Measurements from ENCODE around the gene DDX25. TPM values are rescaled to one million over a fixed set of nuclear protein-coding genes. Genes with fewer than 3 reads are reported as not detected.
A peak's percentile ranks its signal among the peaks of the same experiment; 100 is the strongest.

DDX25 gene
- total and polyA plus RNA-seq, 2 experiments from 2014 or later, result 0.80 to 0.87 TPM

GRCh38 chr11:125922156-125922555 lies 17.8 kb downstream of the DDX25 start:
- no peak for DNase-seq (ENCODE audit: low spot score)
- TF ChIP-seq EZH2phosphoT487 (IDR thresholded peaks at IDR 0.05; ENCODE audit: low read depth, severe bottlenecking, unreplicated experiment) (no peak), EZH2 (IDR thresholded peaks at IDR 0.05; ENCODE audit: borderline replicate concordance) (no peak), CTCF (IDR thresholded peaks at IDR 0.05; ENCODE audit: poor library complexity) (no peak)
- H3K27me3 ChIP-seq, result peaks cover 4% of the 10 kb centered on the region
- no peak overlapping the region for H3K27ac ChIP-seq
- H3K79me2 ChIP-seq, result no peaks in the 10 kb centered on the region
- 87% methylated on average over 3 of the region's 3 CpGs for WGBS (ENCODE audit: low lambda C conversion rate, missing lambda C conversion rate)
- H3K4me2 ChIP-seq, result no peak overlapping the region
- no peaks in the 10 kb centered on the region for H3K9me3 ChIP-seq (ENCODE audit: low read depth)
- H3K36me3 ChIP-seq (replicated peaks; ENCODE audit: insufficient read depth, low read depth), result no peaks in the 10 kb centered on the region
- H3K4me1 ChIP-seq (ENCODE audit: insufficient read depth), result peaks cover 15% of the 10 kb centered on the region
- H3K4me3 ChIP-seq, result no peak overlapping the region
- H2AFZ ChIP-seq, result no peak overlapping the region
- no peaks in the 10 kb centered on the region for H4K20me1 ChIP-seq (ENCODE audit: insufficient read depth, poor library complexity, severe bottlenecking)
- H3K9me2 ChIP-seq (replicated peaks; ENCODE audit: insufficient read depth), result no peaks in the 10 kb centered on the region

DNA sequence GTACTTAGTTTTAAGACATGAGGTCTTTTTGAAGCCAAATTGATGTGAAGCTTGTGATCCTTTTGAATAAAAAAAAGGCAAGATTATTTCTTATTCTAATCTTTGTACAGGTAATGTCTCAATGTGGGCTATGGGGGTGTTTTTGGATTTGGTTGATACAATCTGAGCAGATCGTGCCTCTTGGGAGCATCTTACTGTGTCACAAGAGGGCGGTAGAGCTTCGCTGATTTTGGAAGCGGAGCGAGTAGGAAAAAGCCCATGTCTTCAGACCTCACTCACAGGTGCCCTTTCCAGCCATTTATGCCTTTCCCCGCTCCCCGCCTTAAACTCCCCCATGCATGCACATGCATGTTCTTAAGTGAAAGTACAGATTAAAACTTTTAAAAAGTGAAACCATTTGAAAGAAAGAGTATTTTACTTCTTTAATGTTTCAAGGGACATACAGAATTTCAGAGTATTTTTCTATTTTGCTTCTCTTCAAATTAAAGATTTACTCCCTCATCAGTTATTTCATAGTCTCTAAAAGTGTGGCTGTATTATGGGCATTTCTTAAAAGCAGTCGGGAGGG lies 18.8 kb downstream of the DDX25 start:
- TF ChIP-seq EZH2phosphoT487 (IDR thresholded peaks at IDR 0.05; ENCODE audit: low read depth, severe bottlenecking, unreplicated experiment) (no peak), EZH2 (IDR thresholded peaks at IDR 0.05; ENCODE audit: borderline replicate concordance) (no peak), CTCF (IDR thresholded peaks at IDR 0.05; ENCODE audit: poor library complexity) (peak; percentile 81)
- no peak overlapping the region for H2AFZ ChIP-seq
- 11% methylated on average over 8 of the region's 8 CpGs for WGBS (ENCODE audit: low lambda C conversion rate, missing lambda C conversion rate)
- DNase-seq (ENCODE audit: low spot score), result peak; percentile 86
- H3K27ac ChIP-seq, result no peak overlapping the region
- no peaks in the 10 kb centered on the region for H3K79me2 ChIP-seq
- H3K4me1 ChIP-seq (ENCODE audit: insufficient read depth), result peaks cover 15% of the 10 kb centered on the region
- H4K20me1 ChIP-seq (ENCODE audit: insufficient read depth, poor library complexity, severe bottlenecking), result no peaks in the 10 kb centered on the region
- no peak overlapping the region for H3K4me3 ChIP-seq
- no peaks in the 10 kb centered on the region for H3K36me3 ChIP-seq (replicated peaks; ENCODE audit: insufficient read depth, low read depth)
- no peaks in the 10 kb centered on the region for H3K9me2 ChIP-seq (replicated peaks; ENCODE audit: insufficient read depth)
- H3K27me3 ChIP-seq, result no peaks in the 10 kb centered on the region
- H3K4me2 ChIP-seq, result no peak overlapping the region
- no peaks in the 10 kb centered on the region for H3K9me3 ChIP-seq (ENCODE audit: low read depth)

- peaks cover 15% of the 10 kb centered on the region for H3K4me1 ChIP-seq (ENCODE audit: insufficient read depth)
- no peaks in the 10 kb centered on the region for H3K79me2 ChIP-seq
- H3K9me2 ChIP-seq (replicated peaks; ENCODE audit: insufficient read depth), result no peaks in the 10 kb centered on the region
- no peaks in the 10 kb centered on the region for H3K9me3 ChIP-seq (ENCODE audit: low read depth)
- no peaks in the 10 kb centered on the region for H3K36me3 ChIP-seq (replicated peaks; ENCODE audit: insufficient read depth, low read depth)
- no peak for TF ChIP-seq EZH2phosphoT487 (IDR thresholded peaks at IDR 0.05; ENCODE audit: low read depth, severe bottlenecking, unreplicated experiment)
- no peak for TF ChIP-seq CTCF (IDR thresholded peaks at IDR 0.05; ENCODE audit: poor library complexity)
- no peak for TF ChIP-seq EZH2 (IDR thresholded peaks at IDR 0.05; ENCODE audit: borderline replicate concordance)
- H3K4me3 ChIP-seq, result no peak overlapping the region
- no peaks in the 10 kb centered on the region for H3K27me3 ChIP-seq
- H2AFZ ChIP-seq, result no peak overlapping the region
- no peak overlapping the region for H3K27ac ChIP-seq
- 94% methylated on average over 8 of the region's 8 CpGs for WGBS (ENCODE audit: low lambda C conversion rate, missing lambda C conversion rate)
- H4K20me1 ChIP-seq (ENCODE audit: insufficient read depth, poor library complexity, severe bottlenecking), result no peaks in the 10 kb centered on the region
- H3K4me2 ChIP-seq, result no peak overlapping the region
- DNase-seq (ENCODE audit: low spot score), result no peak
Observed at GRCh38 chr11:125923633-125924032, 19.3 kb downstream of the DDX25 start.

Measured in hepatocyte (in vitro differentiated cells).